GM11168 (cell line): ENCODE measurements around the gene KIF1C.
"Not testable (repeated sequence)": the region's sequence is repeated elsewhere in the genome, so short reads cannot be mapped to it uniquely, and the experiment has no call there.

Experiments
- in situ Hi-C: fragments of 300-500 bp; cut with MboI; formaldehyde crosslinking; loops from one replicate; pipeline ENCODE4 v1.12.0; 2022; ENCODE audit warnings: low sequenced_read_pairs; ENCODE audit not compliant: unreplicated experiment

Gene KIF1C

GRCh38 chr17:5034651-5035050 is 36.9 kb downstream of the KIF1C start:
- in situ Hi-C loops = no loop called here

DNA sequence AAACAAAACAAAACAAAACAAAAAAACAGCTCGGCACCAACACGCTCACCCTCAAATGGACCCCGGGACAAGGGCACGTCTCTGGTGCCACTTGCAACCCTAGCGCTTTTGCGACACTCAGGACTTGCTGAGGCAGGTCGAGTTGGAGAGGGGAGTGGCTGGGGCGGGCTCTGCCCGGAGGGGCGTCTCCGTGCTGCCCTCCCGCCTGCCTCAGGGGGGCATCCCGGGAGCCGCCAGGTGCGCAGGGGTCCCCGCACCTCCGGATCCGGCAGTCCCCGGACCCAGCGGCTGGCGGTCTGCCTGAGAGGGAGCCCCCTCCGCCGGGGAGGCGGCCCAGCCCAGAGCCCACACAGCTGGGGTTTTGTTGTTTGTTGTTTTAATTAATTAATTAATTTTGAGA is 37.6 kb downstream of the KIF1C start, which contains the start of gene SLC52A1:
Gene SLC52A1, minus strand, starts transcription at position 112 of the 400 bp plus-strand sequence. CDS start 820 bp downstream, outside the sequence.
- in situ Hi-C loops = no loop called here

DNA sequence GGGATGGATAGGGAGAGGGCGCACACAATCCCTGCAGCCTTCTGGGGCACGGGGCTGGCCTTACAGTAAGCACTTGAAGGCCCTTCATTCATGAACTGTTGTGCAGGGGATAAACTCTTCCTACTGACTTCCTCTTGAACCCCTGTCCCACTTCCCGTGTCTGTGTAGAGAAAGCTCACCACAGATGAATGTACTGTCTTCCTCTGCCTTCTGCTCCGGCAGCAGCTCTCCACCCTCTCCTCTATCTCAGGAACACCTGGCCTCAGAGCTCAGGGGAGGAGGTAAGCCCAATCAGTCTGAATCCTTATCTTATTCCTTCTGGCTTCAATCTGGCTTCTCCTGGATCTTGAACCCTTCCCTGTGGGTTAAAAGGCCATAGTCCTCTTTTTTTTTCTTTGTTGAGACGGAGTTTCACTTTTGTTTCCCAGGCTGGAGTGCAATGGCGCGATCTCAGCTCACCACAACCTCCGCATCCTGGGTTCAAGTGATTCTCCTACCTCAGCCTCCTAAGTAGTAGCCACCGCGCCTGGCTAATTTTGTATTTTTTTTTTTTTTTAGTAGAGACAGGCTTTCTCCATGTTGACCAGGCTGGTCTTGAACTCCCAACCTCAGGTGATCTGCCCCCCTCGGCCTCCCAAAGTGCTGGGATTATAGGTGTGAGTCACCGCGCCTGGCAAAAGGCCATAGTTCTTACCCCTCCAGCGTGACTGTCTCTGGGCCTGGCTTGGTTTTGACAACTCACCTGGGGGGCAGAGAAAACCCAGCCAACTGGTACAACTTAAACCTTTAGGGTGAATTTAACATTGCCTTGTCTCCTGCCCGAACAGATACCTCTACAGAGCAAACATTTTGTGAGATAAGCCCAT is 44.6 kb downstream of the KIF1C start:
- in situ Hi-C loops = no loop called here

- in situ Hi-C loops = no loop called here
Observed at GRCh38 chr17:5043524-5043923, 45.8 kb downstream of the KIF1C start.

GRCh38 chr17:5044630-5045029 is 46.9 kb downstream of the KIF1C start:
- in situ Hi-C loops = no loop called here

GRCh38 chr17:5045496-5045895 is 47.7 kb downstream of the KIF1C start:
- in situ Hi-C loops = no loop called here

DNA sequence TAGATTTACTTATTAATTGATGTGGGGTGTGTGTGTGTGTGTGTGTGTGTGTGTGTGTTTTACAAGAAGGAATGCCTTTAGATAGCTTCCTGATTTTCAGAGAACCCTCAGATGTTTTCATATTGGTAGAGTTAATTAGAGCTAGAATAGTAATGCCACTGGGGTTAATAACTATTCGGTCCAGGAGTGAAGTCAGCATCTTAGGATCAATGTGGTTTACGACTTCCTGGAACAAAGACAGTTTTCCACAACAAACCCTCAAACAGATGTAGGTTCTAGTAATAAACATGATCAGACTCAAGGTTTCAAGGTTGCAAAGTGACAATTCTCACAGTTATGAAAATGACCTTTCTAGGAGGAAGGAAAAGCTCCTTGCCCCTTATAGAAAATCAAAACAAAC is 49.7 kb downstream of the KIF1C start:
- in situ Hi-C loops = no loop called here

DNA sequence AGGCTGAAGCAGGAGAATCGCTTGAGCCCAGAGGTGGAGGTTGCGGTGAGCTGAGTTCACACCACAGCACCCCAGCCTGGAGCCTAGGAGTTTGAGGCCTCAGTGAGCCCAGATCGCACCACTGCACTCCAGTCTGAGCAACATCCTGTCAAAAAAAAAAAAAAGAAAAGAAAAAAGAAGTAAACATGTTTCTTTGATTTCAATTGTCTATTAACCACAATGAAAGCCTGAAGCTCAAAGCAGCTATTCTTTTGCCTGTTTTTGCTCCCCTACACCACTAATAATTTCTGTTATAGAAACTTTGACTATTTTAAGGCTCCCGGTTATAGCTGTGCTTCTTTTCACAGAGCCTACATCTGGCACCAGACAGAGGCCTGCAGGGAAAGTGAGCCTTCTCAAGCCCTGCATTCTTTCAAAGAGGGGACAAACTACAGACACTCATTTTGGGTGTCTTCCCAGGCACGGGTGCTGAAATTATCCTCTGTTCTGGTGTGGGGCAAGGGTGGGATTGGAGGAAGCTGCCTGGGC is 51.6 kb downstream of the KIF1C start:
- in situ Hi-C loops = no loop called here

GRCh38 chr17:5050278-5050677 is 52.5 kb downstream of the KIF1C start:
- in situ Hi-C loops = no loop called here

- in situ Hi-C loops = no loop called here
Observed at GRCh38 chr17:5055543-5055942, 57.8 kb downstream of the KIF1C start.

DNA sequence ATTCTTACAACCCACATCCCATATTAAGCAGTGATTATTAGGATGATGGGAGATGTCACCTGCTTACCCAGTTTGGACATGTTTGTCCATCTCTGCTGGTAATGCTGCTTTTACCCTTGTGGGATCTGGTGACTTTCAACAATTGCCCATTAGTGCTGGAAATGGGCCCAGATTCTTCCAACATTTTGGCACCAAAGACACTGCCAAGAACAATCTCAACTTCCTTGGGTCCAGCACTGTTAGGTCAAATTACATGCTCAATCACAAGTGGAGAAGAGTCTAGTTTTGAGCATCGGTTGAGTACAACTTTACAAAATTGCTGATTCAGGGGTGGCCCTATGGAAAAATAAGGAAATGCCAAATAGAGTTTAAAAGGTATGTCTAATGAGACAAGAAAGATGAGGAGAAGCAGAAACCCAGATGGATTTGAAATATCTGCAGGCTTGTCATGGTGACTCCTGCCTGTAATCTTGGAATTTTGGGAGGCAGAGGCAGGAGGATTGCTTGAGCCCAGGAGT is 67.5 kb downstream of the KIF1C start:
- in situ Hi-C loops = loop anchor here (10.0 kb wide), 1 partner anchor 90 kb away; no protein-coding TSS in a partner anchor

DNA sequence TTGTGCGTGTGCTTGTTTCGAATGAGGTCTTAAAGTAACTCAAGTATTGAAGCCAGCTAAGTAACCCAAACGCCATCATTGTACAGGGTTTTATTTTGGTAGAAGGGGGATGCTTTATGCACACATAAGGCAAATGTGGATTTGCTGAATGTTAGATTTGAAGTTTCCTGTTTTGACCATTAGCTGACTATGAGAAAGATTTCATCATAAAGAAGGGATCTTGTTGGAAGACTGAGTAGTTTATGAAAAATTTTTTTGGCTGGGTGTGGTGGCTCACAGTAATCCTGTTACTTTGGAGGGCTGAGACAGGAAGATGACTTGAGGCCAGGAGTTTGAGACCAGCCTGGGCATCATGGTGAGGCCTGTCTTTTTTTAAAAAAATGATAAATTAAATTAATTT is 70.5 kb downstream of the KIF1C start:
- in situ Hi-C loops = loop anchor here (10.0 kb wide), 1 partner anchor 93 kb away; no protein-coding TSS in a partner anchor

- in situ Hi-C loops = loop anchor here (10.0 kb wide), 1 partner anchor 95 kb away; no protein-coding TSS in a partner anchor
Observed at GRCh38 chr17:5069724-5070123, 72.0 kb downstream of the KIF1C start.

GRCh38 chr17:5075472-5075871 is 77.7 kb downstream of the KIF1C start:
- in situ Hi-C loops = not testable (repeated sequence)

GRCh38 chr17:5077275-5077674 is 79.5 kb downstream of the KIF1C start:
- in situ Hi-C loops = not testable (repeated sequence)

DNA sequence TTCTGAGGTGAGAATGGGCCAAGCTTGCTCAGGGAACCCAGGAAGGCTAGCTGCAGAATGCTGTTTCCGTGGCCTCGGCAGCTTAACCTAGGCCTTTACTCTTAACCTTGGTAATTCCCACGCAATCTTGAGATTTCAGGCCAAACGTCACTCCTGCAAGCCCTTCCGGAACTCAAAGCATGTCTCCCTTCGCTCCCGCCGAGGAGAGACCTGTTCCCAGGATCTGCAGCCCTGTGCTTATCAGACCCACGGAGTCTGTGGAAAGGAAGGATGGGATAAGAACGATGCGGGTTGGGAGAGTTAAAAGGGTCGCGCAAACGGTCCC is 80.0 kb downstream of the KIF1C start:
- in situ Hi-C loops = no loop called here
